22Rv1 (cell line): ENCODE results near the gene RPL19.

Experiments
- H3K27ac ChIP-seq: fragments of 450-650 bp; 2 replicates; pipeline ENCODE4 v1.5.1; 2017
- CTCF ChIP-seq: fragments of 450-650 bp; IDR thresholded peaks from 2 replicates; pipeline ENCODE4 v1.5.1; 2017; ENCODE audit warnings: mild to moderate bottlenecking
- ZFX ChIP-seq: fragments of 450-650 bp; IDR thresholded peaks from 2 replicates; pipeline ENCODE4 v1.6.1; 2017; ENCODE audit warnings: antibody characterized with exemption, borderline replicate concordance

The RPL19 gene

GRCh38 chr17:39173526-39174274 is 26.4 kb upstream of the RPL19 start:
- no peak overlapping the region for H3K27ac ChIP-seq
- TF ChIP-seq CTCF (no peak), ZFX (no peak)

DNA sequence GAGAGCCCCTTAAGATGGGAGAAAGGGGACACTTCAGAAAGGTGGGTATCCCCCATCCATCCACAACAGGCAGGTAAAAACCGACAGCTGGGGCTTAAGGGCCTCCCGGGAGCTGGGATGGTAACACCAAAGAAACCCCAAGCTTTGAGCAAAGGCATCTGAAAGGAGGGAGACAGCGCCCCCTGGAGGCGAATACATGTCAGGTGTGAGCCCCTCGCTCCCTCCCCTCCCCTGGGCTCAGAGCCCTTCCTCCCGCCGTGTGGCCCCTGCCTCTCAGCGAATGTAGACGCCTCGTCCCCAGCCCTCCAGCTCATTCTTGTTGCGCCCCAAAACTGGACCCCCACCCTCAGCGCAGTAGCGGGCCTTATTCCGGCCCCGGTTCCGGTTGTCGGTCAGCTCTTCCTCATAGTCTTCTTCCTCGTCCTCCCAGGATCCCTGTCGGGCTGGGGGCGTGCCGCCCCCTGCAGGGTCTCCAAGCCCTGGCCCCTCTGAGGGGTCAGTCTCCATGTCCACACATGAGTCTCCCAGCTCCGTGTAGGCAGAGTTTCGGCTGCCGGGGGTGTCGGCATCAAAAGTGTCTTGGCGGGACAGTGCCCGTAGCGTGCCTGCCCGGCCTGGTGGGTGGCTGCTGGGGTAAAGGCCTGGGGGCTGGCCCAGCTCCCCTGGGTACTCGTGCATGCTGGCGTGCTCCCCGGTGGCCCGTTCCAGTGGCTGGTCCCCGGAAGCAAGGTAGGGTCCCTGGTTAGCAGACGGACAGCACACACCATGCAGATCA is 25.0 kb upstream of the RPL19 start:
- TF ChIP-seq CTCF (peak; percentile 90), ZFX (no peak)
- H3K27ac ChIP-seq = no peak overlapping the region

DNA sequence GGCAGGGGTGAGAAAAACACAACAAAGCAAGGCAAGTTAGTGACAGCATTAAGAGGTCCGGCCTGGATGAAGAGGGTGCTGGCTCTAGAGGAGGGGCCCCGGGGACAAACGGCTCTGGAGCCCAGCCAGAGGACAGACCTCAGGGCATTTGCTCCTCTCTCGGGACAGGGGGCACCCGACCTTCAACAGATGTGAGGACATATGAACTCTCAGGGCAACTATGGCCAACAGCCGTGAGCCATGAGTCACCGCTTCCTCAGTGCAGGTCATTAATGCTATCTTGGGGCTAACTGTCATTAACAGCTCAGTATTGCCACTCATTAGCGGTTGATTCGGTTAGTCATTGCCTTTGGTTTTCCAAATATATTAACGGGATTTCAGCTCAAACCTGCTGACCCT is 24.4 kb upstream of the RPL19 start:
- TF ChIP-seq ZFX (no peak), CTCF (no peak)
- no peak overlapping the region for H3K27ac ChIP-seq

DNA sequence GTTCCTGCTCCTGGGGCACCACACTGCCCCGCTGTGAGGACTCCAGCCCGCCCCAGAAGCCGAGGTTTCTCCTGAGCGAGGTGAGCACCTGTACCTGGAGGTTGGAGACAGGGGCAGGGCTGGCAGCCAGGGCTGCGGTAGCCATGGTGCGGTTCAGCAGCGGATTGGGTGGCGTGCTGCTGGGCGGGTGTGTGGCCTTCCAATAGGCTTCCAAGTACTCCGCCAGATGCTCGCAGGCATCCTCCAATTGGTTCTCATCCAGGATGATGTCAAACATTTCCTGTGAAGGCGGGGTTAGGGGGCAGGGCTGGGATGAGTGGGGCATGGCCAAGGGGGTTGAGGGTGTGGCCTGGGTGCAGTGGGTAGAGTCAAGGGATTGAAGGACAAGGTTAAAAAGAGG is 22.8 kb upstream of the RPL19 start:
- TF ChIP-seq CTCF (no peak), ZFX (no peak)
- H3K27ac ChIP-seq = peak overlapping the region; percentile 73

DNA sequence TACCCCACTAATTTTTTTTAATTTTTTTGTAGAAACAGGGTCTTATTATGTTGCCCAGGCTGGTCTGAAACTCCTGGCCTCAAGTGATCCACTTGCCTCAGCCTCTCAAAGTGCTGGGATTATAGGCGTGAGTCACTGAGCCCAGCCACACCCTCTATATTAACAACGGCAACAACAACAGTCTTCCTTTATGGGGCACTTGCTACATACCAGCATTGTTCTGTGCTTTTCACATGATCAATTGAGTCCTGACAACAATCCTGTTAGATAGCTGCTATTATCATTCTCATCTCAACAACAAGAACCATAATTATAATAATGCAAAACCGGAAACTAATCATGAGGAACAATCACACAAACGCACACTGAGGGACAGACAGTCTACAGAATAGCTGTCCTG is 21.5 kb upstream of the RPL19 start:
- H3K27ac ChIP-seq = peak overlapping the region; percentile 73
- TF ChIP-seq ZFX (no peak), CTCF (no peak)

GRCh38 chr17:39181303-39181702 is 18.8 kb upstream of the RPL19 start:
- H3K27ac ChIP-seq = no peak overlapping the region
- no peak for TF ChIP-seq ZFX
- no peak for TF ChIP-seq CTCF

DNA sequence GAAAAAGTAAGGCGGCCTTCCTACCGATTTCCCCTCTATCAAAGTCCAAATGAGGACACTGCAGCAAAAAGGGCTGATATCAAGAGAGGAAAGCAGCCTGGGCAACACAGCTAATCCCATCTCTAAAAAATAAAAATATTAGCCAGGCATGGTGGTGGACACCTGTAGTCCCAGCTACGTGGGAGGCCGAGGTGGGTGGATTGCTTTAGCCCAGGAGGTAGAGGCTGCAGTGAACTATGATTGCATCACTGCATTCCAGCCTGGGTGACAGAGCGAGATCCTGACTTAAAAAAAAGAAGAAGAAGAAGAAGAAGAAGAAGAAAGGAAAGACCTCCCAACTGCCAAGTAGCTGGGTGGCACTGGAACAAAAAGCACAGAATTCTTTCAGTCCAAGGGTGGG is 17.0 kb upstream of the RPL19 start:
- no peak overlapping the region for H3K27ac ChIP-seq
- TF ChIP-seq CTCF (no peak), ZFX (no peak)
